GM12874 (cell line): ENCODE data around the gene BORCS5.

Source experiments
- CTCF ChIP-seq: IDR thresholded peaks from 2 replicates; pipeline ENCODE4 v1.5.1; 2011; ENCODE audit warnings: low read depth, mild to moderate bottlenecking, control low read depth, low read length, moderate library complexity; ENCODE audit not compliant: insufficient read depth

The BORCS5 gene

GRCh38 chr12:12449533-12450025 is 92.7 kb downstream of the BORCS5 start:
- no peak for TF ChIP-seq CTCF

GRCh38 chr12:12450043-12450471 is 93.2 kb downstream of the BORCS5 start:
- no peak for TF ChIP-seq CTCF

- TF ChIP-seq CTCF = no peak
Measured at GRCh38 chr12:12451098-12451497, 94.2 kb downstream of the BORCS5 start.

GRCh38 chr12:12452326-12452902 is 95.5 kb downstream of the BORCS5 start:
- TF ChIP-seq CTCF = no peak

GRCh38 chr12:12453635-12454034 is 96.8 kb downstream of the BORCS5 start:
- no peak for TF ChIP-seq CTCF

GRCh38 chr12:12454315-12454714 is 97.4 kb downstream of the BORCS5 start:
- TF ChIP-seq CTCF = no peak

GRCh38 chr12:12456637-12457036 is 99.8 kb downstream of the BORCS5 start:
- no peak for TF ChIP-seq CTCF
